Left cardiac atrium (tissue), 4 donors: Measurements from ENCODE around the gene CYP27B1. TPM values are rescaled to one million over a fixed set of nuclear protein-coding genes. Genes with fewer than 3 reads are reported as not detected.

Experiments used
- ATAC-seq, 2 donors: fragments of 200-7000 bp; cut with Tn5 transposase; one replicate each; pipeline ENCODE4 v1.9.1; 2020; ENCODE audit warnings: mild to moderate bottlenecking in 2 of 2, moderate library complexity in 2 of 2
- DNase-seq: peaks from one replicate; pipeline ENCODE4 v3.0.0-alpha.2; 2020
- intact Hi-C, 2 donors: fragments of 100-400 bp; cut with DNase I; formaldehyde crosslinking; loops; one replicate each; pipeline versions ENCODE4 v1.14.1 to v1.15.1; 2022 to 2023
- total RNA-seq, 2 donors: library from RNA; stranded (reverse); fragmentation: NEBNext Ultra II Directional; extraction: Animal tissue kit (Norgen Biotek cat#: 25700); gene quantifications; one replicate each; pipeline ENCODE4 v1.2.1, GENCODE V29; 2021
- donor health status: DM: no; HTN: yes; CAD: no.
- donor health status: DM: no; HTN: yes; CAD: no; lungs with severe emphysema.
- donor health status: DM: yes; HTN: yes; CAD: no.
- donor health status: Dilated cardiomyopathy.

CYP27B1 gene
- total RNA-seq, 2 donors from 2014 or later = 0.44 to 1.5 TPM

DNA sequence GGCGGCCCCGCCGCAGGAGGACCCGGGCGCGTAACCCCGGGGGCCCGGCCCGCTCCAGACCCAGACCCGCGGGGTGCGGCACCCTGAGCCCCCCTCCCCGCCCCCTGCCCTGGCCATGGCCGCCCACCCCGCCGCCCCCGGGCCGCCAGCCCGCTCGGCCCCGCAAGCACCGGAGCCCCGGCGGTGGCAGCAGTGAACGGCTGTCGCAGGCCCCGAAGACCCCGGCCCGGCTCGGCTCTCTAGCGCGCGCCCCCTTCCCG is 11.8 kb downstream of the CYP27B1 start:
- intact Hi-C loops = no loop called here
- DNase-seq = no peak
- ATAC-seq = no peak

DNA sequence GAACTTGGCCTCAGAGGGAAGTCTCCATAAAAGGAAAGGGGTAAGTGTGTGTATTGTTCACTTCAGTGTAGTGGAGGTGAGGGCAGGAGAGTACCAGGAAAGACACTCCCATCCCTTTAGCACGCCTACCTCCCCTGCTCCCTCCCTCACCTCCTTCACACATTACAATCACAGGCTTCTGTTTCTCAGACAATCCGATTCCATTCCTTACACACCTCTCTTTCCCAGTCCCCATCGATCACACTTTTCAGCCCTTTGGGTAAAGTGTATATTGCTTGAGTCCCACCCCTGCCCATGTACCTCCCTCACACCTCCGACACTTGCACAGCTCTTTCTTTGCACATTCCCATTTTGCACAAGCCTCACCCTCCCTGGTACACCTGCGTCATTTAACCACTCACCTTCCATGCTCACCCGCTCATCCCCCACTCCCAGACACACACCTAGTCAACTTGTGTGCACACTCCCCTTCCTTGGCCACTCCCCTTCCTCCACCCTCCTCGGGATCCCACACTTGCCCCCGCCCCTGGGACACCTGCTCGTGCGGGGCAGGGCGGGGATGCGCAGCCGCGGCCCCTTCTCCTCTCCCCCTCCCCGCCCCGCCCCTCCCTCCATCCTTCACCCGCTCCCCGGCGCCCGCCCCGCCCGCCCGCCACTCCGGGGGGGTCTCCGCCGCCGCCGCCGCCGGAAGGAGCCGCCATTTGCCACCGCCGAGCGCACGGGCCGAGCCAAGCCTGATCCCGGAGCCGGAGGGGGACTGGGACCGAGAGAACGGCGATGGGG is 12.3 kb downstream of the CYP27B1 start, which contains the start of gene MARCHF9:
MARCHF9 (plus strand) TSS at position 693 of the 783 bp plus-strand sequence. CDS start 426 bp downstream, outside the sequence.
- peak in 1 of 2 donors; percentile 4 for ATAC-seq
- peak; percentile 62 for DNase-seq
- intact Hi-C loops = no loop called here

DNA sequence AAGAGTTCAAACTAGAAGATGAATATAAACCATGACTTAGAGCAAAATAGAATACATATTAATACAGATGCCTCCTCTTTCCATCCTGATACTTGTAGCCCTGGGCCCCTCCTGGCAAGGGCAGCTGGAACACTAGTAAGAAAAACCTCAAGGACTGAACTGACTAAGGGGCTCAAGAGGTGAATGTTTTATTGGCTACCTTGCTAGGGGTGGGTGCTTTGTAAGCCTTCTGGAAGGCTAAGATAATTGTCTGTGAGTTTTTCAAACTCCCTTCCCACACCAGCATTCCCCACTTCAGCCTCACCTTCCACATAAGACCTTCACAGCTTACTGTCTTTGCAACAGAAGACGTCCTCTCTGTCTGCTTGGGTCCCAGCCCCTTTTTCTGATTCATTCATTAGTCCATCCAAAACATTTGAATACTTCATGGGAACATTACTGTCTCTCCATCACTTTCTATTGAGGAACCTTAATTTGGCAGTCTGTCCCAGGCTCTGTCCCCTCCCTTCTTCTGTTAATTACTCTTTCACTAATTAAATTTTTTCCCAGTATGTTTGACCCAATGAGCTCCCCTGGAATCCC is 13.0 kb downstream of the CYP27B1 start:
- ATAC-seq (no peak), DNase-seq (no peak)

DNA sequence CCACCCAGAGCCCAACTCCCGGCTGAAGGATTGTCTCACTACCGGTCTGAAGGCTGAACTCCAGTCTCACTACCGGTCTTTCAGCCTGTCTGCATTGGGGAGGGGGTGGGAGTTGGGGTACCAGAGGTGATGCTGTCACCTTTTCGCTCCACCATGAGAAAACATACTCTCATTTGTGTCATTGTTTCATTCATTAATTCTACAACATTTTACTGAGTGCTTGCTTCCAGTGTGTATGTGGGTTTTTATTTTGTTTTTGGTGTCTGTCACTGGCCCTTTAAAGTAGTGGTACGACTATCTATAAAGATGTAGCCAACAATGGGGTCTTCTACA is 14.2 kb downstream of the CYP27B1 start:
- ATAC-seq (no peak), DNase-seq (no peak)
- intact Hi-C loops = no loop called here

More for the DNA sequence above, 13.0 kb downstream of the CYP27B1 start:
- intact Hi-C loops = no loop called here

DNA sequence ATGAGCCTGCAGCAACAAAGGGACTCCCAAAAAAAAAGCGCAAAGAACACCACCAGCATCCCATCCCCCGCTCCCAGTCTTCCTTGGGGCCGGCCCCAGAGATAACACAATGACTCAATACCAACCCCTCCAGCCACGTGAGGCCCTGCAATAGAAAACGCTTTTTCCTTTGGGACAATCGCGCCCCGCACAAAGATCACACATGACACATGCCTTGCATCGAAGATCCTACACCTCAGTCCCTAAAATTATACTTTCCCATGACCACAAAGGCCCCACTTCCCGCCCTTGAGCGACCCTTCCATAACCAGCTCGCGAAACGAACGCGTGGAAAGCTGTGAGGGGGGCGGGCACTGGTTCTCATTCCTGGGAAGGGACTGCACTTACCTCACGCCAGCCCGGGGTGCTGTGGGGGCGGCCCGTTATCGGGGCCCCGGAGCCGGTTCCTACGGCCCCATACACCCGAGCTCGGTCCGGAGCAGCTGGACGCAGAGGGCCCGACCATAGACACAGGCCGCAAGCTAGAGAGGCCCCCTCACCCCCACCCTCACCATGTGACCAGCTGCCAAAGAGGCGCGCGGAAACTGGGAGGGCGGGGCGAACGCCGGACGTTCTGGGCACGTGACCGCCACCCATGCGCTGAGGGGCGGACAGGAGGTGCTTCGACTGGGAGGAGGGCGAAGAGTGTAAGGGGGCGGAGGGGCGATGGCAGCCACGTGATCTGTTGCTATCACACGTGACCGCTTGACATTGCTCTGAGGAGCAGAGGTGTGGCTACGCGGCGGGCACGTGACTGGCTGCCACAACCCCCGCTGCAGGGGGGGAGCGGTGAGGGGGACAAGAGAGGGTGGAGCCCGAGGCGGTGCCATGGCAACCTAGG is 14.8 kb downstream of the CYP27B1 start, which contains the start of gene CDK4:
CDK4 (minus strand) TSS at position 523 of the 880 bp plus-strand sequence. CDS start 593 bp downstream, outside the sequence.
- DNase-seq (peak; percentile 99), ATAC-seq (peak; percentile 92 to 93)
- intact Hi-C loops = no loop called here

DNA sequence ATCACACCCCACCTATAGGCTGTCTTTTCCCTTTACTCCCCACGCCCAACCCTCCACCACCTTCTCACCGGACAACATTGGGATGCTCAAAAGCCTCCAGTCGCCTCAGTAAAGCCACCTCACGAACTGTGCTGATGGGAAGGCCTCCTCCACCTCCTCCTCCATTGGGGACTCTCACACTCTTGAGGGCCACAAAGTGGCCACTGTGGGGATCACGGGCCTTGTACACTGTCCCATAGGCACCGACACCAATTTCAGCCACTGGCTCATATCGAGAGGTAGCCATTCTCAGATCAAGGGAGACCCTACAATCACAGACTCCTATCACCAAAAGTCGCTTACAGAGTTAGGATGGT is 15.5 kb downstream of the CYP27B1 start:
- intact Hi-C loops = no loop called here
- ATAC-seq = no peak

DNA sequence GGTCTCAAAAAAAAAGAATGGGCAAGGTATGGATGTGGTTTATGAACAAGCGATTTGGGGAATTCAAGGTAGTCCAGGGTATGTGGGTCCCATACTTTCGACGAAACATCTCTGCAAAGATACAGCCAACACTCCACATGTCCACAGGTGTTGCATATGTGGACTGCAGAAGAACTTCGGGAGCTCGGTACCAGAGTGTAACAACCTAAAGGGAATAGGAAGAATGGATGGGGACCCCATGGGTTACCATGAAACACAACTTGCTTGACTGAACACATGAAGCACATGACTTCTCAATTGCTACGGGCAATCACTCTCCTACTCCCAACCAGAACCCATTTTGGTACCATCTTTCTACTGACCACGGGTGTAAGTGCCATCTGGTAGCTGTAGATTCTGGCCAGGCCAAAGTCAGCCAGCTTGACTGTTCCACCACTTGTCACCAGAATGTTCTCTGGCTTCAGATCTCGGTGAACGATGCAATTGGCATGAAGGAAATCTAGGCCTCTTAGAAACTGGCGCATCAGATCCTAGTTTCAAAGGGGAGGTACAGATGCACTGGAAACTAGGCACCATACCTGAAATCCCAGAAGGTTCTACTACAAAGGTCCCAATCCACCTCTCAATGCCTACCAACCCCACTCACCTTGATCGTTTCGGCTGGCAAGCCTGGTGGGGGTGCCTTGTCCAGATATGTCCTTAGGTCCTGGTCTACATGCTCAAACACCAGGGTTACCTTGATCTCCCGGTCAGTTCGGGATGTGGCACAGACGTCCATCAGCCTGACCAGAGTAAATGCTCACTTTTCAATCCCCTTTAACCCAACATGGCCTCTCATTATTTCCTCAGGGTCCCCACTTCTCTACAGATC is 16.1 kb downstream of the CYP27B1 start:
- no peak for ATAC-seq
- no peak for DNase-seq
- intact Hi-C loops = no loop called here

More for the DNA sequence above, 15.5 kb downstream of the CYP27B1 start:
- no peak for DNase-seq

DNA sequence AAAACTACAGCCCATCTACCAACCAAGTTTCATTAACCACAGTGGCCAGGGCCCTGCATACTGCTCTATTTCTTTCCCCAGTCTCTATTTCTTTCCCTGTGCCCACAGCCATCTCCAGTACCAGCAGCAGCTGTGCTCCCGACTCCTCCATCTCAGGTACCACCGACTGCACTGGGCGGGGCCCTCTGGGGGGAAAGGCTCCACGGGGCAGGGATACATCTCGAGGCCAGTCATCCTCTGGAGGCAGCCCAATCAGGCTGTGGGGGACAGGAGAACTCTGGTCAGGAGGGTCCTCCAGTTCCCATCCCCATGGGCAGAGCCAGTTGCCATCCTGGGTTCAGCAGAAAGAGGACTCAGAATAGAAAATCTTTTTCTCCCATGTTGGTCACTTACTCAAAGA is 17.8 kb downstream of the CYP27B1 start:
- ATAC-seq (no peak), DNase-seq (no peak)
- intact Hi-C loops = no loop called here

DNA sequence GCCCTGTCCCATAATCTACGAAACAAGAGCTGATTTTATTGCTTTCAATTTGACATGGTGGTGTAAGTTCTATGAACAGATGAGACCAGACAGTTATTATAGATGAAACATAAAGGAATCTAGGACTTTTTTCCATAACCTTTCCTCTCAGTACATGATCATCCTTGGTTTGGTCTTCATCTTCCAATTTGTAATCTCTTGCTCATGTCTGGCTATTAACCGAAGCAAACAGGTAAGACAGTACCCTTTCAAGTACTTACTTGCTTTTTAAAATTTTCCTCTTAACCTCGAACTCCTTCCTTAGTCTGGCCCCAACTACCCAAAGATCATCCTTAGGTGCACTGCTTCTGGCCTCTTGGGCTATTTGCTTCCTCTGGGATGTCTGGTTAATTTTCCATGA is 20.9 kb downstream of the CYP27B1 start:
- DNase-seq (no peak), ATAC-seq (no peak)
- intact Hi-C loops = no loop called here

DNA sequence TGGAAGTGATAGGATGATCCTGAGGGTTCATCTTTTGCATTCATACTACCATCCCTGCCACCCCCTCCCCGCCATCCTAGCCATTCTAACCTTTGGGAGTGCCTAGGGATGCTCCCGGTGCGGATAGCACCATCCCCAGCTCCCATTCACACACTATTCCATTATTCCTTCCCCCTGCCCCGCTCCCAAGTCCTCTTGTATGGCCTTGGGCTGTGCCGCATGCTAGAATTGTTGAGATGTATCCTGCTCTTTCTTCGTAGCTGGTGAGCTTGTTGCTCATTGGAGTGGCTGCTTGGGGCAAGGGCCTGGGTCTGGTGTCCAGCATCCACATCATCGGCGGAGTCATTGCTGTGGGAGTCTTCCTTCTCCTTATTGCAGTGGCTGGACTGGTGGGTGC is 21.4 kb downstream of the CYP27B1 start:
- DNase-seq (no peak), ATAC-seq (peak; percentile 2 to 11)
- intact Hi-C loops = no loop called here

DNA sequence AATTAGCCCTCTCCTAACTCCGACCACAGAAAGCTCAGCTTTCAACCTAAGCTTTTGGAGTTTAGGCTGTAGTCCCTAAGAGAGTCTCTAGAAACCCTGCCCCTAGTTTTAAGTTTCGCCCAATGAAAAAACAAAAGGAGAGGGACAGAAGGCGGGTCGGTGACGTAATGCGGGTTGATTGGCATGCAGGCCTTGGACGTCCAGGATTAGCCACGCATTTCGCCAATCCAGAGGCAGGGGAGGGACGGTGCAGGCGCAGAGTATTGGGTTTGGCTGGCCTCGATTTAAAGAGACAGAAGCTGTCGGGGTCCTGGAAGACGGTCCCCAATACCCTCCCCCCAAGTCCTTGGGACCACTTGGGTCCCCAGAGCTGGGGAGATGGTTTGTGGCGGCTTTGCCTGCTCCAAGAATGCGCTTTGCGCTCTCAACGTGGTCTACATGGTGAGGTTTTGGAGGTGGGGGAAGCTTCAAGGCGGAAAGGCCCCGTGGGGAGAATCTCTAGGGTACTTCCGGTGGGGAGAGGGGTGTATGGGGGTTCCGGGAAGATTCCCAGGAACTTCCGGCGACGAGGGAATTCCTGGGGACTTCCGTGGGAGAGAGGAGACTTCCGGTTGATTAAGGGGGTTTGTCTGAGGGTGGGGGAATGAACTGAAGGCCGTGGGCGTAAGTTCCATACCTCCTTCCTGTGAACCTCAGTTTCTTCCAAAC is 21.9 kb downstream of the CYP27B1 start, which contains the start of gene TSPAN31:
TSPAN31 (plus strand) TSS at position 263 of the 708 bp plus-strand sequence; CDS start at position 379, 116 bp downstream.
- intact Hi-C loops = no loop called here
- peak; percentile 99 for DNase-seq
- peak; percentile 96 to 98 for ATAC-seq

DNA sequence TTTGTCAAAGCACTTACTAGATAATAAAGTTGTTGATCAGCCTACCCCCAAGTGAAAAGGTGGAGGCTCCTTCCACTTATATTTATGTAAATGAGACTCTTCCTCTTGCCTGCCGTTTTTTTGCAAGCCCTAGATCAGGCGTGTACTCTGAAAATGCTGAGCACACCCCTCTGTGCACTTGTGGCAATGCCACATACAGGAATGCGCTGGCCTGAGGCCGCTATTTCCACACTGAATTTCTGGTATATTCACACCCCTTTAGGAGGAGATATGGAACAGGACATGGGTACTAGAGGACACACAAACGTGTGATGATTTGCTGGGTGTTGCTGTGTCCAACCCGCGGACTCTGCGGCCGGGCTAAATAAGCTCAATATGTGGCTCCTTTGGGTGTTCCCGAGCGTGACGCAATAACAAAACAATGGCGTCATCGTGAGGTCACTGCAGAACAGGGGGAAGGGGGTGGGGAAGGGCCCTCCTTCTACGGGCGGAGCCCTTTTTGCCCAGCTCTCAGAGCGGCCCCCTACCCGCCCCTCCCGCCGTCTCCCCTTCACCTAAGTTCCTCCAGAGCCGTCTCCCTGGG is 22.6 kb downstream of the CYP27B1 start:
- intact Hi-C loops = no loop called here
- peak; percentile 82 for DNase-seq
- ATAC-seq = peak; percentile 68

DNA sequence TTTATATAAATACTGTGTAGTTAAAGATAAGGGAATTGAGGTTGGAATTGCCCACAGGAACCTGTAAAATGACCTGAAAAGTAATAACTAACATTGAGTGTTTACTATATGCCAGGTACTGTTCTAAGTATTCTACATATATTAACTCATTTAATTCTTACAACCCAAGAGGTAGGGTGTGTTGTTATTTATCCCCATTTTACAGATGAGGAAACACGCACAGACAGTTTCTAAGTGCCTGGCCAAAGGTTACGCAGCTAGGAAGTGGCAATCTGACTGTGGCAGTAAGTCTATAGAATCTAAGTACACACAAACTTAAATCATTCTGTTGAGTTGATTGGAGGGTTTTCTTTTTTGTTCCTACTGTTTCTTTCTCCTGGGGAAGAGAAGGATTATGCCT is 23.1 kb downstream of the CYP27B1 start:
- intact Hi-C loops = no loop called here
- no peak for DNase-seq
- ATAC-seq = no peak

DNA sequence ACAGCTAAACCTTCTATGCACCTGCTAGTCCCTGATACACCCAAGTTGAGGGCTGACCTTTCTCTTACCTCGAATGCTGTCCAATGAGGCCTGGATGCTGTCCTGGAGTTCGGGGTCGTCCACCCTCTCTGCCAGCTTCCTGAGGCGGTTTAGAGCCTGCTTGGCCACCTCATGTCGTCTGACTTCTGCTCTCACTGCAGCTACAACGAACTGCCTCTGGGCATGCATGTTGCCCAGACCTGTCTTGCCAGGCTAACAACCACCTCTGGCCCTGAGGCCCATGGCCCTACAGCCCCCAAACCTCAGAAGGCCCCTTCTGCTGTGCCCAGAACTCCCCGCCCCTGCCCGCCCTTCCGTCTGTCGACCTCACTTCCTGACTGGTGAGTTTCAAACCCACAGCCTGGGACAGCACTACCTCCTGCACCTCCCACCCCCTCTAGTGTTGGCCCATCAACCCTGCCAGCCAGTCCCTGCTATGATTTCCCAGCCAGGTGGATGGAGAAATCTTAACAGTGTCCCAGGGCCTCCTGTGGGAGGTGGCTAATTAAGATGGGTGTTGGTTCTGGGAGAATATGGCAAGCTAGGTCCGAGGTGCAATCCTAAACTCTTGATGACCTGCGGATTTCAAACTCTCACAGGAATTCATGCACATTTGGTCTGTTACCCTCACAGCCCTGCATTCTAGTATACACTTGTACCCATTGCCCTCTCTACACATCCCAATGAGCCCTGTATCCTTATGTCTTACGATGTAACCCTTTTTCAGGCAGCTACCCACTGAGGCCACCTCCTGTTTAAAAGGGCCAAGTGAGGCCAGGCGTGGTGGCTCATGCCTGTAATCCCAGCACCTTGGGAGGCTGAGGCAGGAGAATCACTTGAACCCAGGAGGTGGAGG is 24.8 kb downstream of the CYP27B1 start:
- DNase-seq (peak; percentile 46), ATAC-seq (no peak)
- intact Hi-C loops = no loop called here

DNA sequence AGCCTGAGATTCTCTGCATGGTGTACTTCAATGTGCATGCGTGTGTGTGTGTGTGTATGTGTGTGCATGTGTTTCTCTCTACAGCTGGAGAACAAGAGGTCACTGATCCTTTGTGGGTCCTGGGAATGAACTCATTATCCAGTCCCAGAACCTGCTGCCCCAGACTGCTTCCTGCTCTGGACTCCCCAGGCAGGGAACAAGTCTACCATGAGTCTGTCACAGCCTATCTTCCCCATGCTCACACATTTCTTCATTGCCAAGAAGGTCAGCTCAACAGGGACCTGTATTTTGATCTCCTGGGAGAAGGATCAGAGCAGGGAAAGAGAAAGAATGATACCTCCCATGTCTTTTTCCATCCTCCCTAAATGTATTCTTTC is 25.5 kb downstream of the CYP27B1 start:
- no peak for DNase-seq
- intact Hi-C loops = no loop called here
- ATAC-seq = no peak

DNA sequence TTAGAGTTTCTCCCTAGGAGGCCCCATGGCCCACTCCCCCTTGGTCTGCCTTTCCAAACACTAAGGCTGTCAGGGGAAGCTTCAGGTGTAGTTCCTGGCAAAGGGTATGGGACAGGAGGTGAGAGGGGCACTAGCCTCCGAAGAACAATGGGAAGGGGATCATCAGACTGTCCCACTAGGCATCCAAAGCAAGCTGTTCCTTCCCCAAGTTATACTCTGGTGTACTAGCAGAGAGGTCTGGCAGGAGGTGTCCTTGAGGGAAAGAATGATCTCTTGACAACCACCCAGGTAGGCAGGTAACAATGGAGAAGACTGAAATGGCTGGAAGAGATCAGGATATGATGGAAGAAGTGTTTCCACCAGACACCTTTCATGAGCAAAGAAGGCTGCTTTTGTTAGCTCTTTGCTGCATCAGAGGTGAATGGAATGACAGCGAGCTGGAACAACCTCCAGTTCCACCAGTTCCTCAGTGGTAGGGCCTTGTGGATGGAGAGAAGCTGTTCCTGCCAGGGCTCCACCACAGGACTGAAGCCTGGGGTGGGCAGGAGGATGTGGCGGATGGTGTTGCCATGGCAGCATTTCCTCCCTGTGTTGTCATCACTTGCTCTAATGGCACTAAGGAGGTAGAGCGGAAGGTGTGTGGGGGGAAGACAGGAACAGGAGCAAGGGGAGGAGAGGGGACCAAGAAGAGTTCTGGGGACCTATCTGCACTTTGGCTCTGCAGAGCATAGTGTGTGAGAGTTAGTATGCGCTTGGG is 26.0 kb downstream of the CYP27B1 start:
- peak; percentile 47 for DNase-seq
- intact Hi-C loops = no loop called here
- no peak for ATAC-seq
